SKM-1 treated with dmso at 0.1 percent for 144 hours (cell line): ENCODE data around the gene CSPG5.

Experiments
- DNase-seq: peaks from one replicate; lab custom pipeline; 2025; ENCODE audit not compliant: unreplicated experiment; lab: John Stamatoyannopoulos, UW

Gene CSPG5, protein sequence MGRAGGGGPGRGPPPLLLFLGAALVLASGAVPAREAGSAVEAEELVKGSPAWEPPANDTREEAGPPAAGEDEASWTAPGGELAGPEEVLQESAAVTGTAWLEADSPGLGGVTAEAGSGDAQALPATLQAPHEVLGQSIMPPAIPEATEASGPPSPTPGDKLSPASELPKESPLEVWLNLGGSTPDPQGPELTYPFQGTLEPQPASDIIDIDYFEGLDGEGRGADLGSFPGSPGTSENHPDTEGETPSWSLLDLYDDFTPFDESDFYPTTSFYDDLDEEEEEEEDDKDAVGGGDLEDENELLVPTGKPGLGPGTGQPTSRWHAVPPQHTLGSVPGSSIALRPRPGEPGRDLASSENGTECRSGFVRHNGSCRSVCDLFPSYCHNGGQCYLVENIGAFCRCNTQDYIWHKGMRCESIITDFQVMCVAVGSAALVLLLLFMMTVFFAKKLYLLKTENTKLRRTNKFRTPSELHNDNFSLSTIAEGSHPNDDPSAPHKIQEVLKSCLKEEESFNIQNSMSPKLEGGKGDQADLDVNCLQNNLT

GRCh38 chr3:47578691-47579632 lies at the start of gene CSPG5:
Gene CSPG5 (minus strand): TSS chr3:47578865. CDS start chr3:47578693, 172 bp downstream.
- DNase-seq, result no peak

DNA sequence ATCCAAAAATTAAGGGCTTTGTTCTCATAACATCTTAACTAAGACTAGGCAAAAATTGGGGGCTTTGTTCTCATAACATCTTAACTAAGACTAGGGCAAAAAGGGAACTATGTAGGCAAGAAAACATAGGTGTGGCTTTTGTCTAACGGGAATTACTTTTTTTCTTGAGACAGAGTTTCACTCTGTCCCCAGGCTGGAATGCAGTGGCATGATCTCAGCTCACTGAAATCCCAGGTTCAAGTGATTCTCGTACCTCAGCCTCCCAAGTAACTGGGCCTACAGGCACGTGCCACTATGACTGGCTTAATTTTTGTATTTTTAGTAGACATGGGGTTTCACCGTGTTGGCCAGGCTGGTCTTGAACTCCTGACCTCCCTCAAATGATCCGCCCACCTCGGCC lies 49.8 kb upstream of the CSPG5 start:
- DNase-seq, result no peak

- DNase-seq, result no peak
Observed at GRCh38 chr3:47622671-47623461, 44.2 kb upstream of the CSPG5 start.

- DNase-seq, result no peak
Observed at GRCh38 chr3:47617086-47618010, 38.7 kb upstream of the CSPG5 start.

- no peak for DNase-seq
Observed at GRCh38 chr3:47614788-47615187, 36.1 kb upstream of the CSPG5 start.

- no peak for DNase-seq
Observed at GRCh38 chr3:47613722-47614121, 35.1 kb upstream of the CSPG5 start.

- no peak for DNase-seq
Observed at GRCh38 chr3:47612879-47613278, 34.2 kb upstream of the CSPG5 start.

- DNase-seq, result no peak
Observed at GRCh38 chr3:47612178-47612577, 33.5 kb upstream of the CSPG5 start.

DNA sequence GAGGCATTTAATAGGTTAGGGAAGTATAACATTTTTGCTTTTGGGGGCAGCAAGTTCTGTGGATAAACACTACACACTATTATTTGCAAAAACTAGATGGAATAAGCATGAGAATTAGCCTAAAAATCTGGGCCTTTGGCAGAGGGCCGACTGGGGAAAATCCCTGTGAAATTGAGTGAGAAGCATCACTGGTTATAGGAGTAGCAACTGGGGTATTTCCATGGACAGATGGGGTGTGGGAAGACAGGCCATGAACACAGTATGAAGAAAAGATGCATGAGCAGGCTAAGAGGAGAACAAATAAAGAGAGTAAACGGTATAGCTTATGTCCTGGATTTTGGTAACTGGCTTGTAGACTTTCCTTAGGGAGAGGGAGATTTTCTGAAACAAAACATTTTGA lies 32.9 kb upstream of the CSPG5 start:
- no peak for DNase-seq

GRCh38 chr3:47610583-47610982 lies 31.9 kb upstream of the CSPG5 start:
- no peak for DNase-seq

GRCh38 chr3:47607335-47607734 lies 28.7 kb upstream of the CSPG5 start:
- DNase-seq, result no peak

DNA sequence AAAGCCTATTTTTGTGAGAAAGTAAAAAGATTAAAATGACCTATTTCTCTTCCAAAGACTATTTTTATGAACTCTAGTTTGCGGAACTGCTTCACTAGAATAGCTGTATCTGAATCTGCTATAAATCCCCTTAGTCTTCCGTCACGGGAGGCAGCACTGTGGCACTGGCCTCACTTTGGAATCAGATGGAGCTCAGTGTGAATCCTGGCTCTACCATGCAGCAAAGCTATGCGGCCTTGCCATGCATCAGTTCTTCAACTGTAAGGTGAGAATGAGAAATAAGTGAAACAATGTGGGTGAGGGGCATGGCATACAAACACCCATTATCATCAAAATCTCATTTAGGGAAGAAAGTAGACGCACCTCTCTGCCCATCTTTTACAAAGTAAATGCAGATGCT lies 27.5 kb upstream of the CSPG5 start:
- DNase-seq, result no peak

DNA sequence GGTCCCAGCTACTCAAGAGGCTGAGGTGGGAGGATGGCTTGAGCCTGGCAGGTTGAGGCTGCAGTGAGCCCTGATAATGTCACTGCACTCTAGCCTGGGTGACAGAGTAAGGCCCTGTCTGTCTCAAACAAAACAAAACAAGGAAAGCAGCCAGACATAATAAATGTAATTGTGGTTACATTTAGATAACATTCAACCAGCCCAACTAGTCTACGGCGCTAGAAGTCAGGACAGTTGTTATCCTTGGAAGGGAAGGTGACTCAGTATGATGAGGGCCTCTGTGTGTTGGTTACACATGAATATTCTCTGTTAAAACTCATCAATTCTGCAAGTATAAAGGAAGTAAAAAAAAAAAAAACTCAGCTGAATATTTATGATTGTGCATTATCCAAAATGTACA lies 27.0 kb upstream of the CSPG5 start:
- no peak for DNase-seq

GRCh38 chr3:47604145-47604544 lies 25.5 kb upstream of the CSPG5 start:
- DNase-seq, result no peak

- no peak for DNase-seq
Observed at GRCh38 chr3:47603332-47603731, 24.7 kb upstream of the CSPG5 start.

GRCh38 chr3:47601281-47601680 lies 22.6 kb upstream of the CSPG5 start:
- no peak for DNase-seq

DNA sequence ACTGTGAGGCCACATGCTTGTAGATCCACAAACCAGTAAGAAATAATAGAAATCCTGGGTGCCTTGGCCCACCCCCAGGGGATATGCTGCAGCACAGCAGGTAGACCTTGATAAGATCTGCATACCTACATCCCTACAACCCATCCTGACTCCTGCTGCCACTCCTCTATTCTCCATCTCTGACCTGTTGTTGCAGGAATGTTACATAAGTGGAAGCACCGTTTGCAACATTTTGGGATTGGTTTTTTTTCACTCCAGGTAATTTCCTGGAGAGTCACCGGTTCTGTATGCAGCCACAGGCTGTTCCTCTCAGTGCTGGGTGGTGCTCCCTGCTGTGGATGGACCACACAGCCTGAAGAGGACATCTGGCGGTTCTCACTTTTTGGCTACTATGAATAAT lies 16.1 kb upstream of the CSPG5 start:
- DNase-seq, result no peak

DNA sequence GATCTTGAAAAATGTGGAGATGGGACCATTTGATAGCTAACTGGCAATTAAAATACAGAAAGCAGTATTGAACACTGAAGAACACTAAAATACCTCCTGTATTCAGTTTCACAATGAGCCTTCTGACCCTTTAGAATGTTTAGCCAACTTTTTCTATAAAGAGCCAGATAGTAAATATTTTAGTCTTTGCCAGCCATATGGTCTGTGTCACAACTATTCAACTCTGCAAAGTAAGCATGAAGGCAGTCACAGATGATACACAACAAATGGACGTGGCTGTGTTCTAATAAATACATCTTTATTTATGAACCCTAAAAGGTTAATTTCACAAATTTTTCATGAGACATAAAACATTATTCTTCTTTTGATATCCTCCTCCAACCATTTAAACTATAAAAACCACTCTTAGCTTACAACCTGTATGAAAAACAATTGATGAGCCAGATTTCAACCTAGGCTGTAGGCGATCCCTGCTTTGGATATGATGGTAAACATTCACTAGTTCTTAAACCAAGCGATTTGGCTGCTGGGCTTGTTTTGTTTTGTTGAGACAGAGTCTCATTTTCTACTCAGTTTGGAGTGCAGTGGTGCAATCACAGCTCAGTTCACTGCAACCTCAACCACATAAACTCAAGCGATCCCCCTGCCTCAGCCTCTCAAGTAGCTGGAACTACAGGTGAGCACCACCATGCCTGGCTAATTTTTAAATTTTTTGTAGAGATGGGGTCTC lies 13.6 kb upstream of the CSPG5 start:
- no peak for DNase-seq

- DNase-seq, result no peak
Observed at GRCh38 chr3:47590216-47590615, 11.6 kb upstream of the CSPG5 start.
